Amniotic stem cell (primary cell): Measurements from ENCODE around the gene HACD3.
"Not testable (repeated sequence)": the region's sequence is repeated elsewhere in the genome, so short reads cannot be mapped to it uniquely, and the experiment has no call there.

Source experiments
- DNase-seq: peaks from one replicate; lab custom pipeline; 2025; lab: John Stamatoyannopoulos, UW

The HACD3 gene

GRCh38 chr15:65549288-65549687, 19.0 kb downstream of the HACD3 start:
- DNase-seq, result not testable (repeated sequence)

GRCh38 chr15:65550681-65551098, 20.4 kb downstream of the HACD3 start:
- no peak for DNase-seq

DNA sequence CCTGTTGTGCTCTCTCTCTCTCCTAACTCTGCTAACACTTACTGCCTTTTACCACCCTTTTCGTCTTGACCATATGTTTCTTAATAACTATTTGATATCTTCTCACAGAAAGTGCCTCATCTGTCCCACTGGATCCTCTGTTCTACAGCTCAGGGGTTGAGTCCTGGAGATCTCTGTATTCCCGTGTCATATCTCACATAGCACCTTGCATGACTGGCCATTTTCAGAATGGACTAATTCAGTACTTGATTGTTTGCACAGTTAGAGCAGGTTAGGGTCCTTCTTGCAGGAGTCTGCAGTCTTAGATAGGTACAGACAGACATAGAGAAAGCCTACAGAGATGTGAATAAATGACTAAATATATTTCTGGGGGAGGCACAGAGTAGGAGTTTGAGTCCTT, 20.9 kb downstream of the HACD3 start:
- no peak for DNase-seq

GRCh38 chr15:65552851-65553250, 22.6 kb downstream of the HACD3 start:
- not testable (repeated sequence) for DNase-seq

- DNase-seq, result no peak
Measured at GRCh38 chr15:65553691-65554090, 23.4 kb downstream of the HACD3 start.

DNA sequence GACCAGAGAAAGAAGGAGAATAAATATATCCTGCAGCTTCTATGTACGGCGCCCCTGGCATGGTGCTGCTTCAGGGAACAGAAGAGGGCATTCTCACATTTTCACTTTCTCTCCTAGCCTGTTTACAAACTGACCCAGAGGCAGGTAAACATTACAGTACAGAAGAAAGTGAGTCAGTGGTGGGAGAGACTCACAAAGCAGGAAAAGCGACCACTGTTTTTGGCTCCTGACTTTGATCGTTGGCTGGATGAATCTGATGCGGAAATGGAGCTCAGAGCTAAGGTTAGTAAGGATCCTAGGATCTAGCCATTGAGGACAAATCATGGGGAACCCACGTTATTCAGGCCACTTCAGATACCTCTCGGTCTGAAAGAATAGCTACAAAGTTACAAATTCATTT, 26.4 kb downstream of the HACD3 start:
- DNase-seq, result no peak

DNA sequence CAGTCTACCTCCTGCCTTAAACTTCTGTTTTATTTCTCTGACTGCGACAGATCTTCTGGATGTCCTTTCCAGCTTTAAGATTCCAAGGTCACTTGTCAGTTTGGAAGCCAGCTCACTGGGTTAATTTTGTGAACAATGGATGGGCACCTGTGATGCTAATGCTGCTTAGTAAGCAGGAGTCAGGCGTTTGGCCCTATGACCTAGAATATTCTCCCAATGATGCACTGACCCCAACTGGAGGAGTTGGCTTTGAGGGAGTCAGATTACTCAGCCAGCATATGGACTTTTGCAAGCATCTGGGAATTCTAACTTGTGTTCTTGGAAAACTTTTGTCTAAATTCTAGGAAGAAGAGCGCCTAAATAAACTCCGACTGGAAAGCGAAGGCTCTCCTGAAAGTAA, 28.1 kb downstream of the HACD3 start:
- no peak for DNase-seq

DNA sequence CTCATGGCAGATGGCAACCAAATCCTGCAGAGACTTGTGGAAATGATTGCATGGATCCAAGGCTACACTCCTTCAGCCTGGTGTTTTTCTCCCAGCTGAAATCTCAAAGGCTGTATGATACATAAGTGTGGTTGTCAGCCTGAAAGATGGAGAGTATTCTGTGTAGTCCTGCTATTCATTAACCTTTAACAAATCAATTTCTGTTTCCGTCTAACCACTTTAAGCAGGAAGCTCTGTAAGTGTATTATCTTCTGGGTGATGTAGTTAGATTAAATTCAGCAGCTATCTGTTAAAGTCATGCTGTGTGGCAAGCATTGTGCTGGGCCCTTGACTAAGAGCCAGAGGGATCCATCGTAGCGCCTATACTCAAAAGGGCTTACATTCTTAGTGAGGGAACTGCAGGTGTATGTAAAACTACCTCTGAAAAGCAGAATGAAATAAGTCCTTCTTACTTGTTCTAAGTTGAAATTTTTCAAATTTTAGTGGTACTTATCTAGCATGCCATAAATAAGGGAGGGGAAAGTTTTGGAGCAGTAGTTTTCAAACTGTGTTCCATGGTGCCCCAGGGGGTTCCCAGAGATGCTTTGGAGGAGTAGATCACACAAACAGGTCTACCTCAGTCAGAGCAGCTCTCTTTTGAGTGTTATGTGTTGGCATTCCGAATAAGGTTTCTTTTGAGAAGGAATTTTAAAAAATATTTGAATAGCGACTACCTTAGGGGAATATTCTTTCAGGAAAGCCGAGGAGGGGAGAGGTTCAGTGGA, 28.9 kb downstream of the HACD3 start:
- DNase-seq, result no peak

DNA sequence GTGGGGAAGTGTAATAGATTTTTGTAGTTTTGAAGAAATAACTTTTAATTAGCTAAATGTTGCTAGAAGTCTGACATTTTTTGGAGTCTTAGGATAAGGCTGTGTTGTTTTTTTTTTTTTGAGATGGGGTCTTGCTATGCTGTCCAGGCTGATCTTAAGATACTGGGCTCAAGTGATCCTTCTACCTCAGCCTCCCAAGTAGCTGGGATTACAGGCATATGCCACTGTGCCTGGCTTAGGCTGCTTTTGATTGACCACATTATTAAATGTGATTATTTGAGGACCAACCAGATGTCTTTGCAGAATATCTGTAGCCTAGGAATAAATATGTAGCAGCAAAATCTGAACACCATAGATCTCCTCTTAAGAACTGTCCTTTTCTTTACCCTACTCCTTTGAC, 29.7 kb downstream of the HACD3 start:
- no peak for DNase-seq

DNA sequence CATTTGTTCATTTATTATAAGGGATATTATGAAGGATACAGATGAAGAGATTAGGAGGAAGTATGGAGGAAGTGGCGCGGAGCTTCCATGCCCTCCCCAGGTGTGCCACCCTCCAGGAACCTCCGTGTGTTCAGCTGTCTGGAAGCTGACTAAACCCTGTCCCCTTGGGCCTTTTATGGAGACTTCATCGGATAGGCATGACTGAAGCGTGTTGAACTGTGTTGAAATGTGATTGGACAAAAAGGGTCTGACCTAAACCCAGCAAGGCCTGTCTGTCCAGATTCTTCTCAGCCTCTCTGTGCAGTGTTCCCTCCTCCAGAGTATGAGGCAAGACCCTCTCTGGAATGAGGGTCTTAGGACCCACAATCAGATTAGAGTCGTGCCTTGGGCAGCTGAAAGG, 31.7 kb downstream of the HACD3 start:
- DNase-seq, result no peak

DNA sequence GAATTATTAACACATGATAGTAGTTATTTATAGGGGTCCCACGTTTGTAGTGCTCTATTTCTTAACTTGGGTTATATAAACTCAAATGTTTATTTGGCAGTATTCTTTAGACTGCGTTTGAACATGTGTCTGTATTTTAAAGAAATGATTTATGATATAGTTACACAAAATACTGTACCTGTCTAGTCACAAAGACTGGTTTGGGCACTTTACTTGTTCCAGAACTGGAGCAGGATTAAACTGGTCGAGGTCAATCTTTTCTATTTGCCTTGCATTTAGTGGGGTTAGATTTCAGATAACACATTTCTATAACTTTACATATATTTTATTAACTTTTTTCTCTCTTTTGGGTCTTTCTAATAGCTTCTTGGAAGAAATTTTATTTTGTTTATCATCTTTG, 39.5 kb downstream of the HACD3 start:
- DNase-seq, result no peak

DNA sequence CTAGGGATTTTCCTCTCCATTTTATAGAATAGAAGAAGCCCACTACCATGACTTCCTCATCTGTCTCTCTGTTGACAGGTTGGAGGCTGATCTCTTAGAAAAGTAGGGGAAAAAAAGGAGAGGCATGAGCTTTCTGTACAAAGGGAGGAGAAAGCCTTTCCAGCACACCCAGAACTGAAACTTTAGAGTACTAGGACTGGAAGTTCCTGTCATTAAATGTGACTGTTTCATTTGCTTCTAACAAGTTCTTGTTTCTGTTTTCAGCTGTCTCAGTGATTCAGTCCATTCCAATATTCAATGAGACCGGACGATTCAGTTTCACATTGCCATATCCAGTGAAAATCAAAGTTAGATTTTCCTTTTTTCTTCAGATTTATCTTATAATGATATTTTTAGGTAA, 41.7 kb downstream of the HACD3 start:
- no peak for DNase-seq

DNA sequence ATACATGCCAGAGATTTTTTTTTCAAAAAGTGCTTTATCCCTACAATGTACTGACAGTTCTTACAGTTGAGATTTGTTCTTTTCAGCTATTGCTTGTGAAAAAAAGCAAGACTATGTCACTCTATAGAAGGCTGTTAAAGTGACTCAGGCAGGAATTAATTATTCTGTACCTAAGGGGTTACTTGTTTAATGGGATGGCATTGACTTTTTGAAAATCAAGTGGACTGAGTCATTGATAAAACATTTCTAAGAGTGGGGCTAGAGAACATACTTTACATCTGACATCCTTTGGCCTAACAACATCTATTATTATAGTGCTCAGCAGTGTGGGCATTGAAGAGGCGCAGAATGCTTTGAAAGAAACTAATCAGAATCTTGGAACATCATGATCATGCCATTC, 46.4 kb downstream of the HACD3 start:
- DNase-seq, result peak; percentile 12

DNA sequence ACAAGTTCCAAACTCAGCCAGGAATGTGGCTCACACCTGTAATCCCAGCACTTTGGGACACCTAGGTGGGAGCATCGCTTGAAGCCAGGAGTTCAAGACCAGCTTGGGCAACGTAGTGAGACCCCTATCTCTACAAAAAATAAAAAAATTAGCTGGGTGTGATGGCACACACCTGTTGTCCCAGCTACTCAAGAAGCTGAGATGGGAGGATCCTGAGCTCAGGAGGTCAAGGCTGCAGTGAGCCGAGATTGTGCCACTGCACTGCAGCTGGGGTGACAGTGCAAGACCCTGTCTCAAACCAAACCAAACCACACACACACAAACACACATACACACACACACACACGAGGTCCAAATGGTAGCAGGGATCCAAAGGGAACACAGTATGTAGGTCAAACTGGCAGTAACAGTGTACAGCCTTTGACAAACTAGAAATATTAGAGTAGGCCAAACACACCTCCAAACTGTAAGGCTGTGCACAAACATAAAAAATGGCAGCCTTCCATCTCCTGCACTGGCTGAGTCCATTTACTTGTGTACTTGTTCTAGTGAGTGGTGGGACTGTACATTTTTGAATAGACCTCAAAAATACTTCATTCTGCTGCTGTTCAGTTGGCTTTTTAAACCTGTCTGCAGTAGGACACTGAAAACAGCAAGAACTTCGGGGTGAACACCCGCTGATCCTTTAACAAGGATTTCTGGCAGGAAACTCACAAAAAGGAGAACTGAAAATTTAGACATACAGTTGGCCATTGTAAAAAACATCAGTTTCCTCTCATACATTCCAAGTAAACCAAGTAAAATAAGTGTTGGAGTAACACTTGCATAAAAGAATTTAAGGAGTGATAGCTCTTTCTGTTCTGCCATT, 47.1 kb downstream of the HACD3 start:
- DNase-seq, result no peak

DNA sequence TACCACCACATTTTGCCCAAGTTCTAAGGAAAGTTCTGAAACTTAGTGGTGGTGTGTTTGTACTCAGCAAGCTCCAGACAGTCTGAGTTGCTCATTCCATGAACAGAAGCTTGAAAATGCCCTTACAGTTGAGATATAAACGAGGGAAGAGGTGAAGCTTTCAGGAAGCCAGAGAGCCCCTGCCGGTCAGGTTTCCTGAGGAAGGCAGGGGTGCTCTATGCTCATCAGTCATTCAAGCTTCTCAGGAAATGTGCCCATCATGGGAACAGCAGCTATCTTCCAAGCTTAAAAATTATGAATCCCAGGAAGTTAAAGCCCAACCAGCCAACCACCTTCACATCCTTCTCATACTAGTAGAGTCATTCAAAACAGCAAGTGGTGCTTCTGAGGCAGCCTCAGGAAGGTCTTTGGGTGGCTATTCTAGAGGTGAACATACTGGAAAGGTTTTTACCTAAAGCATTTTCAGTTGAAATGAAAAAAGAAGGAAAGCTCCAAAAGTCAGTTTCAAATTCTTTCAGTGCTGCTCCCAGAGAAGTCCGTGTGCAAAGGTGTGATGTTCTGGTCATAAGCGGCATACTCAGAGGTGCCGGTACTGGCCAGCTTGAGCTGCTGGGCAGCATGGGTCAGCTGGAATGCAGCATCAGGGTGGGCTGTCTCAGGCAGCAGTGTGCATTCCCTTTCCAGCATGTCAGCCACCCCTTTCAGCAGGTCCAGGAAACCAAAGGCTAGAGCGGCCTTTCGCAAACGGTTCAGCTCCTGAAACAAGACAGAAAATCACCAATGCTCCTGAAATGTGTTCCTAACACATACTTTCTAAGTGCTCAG, 48.9 kb downstream of the HACD3 start:
- DNase-seq, result no peak

- no peak for DNase-seq
Measured at GRCh38 chr15:65579762-65580161, 49.5 kb downstream of the HACD3 start.

DNA sequence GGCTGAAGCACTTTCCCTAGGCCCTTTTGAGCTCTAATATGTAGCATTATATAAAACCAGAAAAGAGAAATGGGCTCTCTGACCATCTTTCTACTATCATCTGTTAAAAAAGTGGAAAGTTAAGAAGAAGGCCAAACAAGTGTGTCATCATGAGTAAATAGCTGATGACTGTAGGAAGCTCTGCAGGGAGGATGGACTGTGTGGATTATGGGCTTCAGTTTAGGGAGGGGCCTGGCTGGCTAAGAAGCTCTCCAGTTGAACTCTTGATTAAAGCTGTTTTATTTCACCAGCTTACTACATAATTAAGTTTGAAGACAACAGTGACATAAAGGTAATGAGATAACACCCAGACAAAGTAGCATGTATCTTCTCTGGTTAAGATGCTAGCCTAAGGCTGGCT, 50.0 kb downstream of the HACD3 start:
- peak; percentile 40 for DNase-seq

DNA sequence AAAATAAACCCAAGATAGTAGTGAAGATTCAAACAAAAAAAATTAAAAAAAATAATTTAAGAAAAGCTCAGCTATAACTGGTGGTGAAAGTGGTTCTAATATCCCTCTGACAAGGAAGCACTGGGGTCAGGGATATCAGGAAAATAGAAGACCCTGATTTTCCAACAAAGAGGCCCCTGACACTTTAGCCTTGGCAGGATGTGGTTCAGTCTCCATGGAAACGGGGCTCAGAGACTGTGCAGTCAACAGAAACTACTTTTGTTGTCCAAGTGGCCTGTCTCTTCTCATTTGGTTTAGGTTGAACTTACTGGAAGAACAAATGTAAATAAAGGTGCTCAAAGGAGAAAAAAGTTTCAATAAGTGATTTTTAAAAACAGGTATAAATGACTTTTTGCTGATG, 53.4 kb downstream of the HACD3 start:
- DNase-seq, result no peak

GRCh38 chr15:65584241-65584640, 54.0 kb downstream of the HACD3 start:
- DNase-seq, result no peak

GRCh38 chr15:65587094-65587493, 56.8 kb downstream of the HACD3 start:
- DNase-seq, result no peak

DNA sequence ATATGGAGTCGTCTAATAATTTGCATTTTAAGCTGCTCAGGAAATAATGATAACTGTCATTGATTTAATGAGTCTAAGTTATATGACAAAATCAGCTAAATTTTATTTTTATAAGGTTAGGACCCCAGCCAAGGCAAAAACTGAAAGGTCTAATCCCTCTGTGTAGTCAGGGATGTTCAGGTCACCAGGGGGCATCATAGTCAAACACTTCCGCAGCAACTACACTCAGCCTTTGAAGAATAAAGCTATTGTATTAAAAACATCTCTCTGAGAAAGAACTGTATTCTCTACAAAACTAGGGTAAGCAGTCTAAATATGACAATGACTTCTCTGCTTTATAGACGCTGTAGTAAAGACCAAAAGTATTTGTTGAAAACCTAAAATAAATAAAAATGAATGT, 65.7 kb downstream of the HACD3 start:
- DNase-seq, result no peak

DNA sequence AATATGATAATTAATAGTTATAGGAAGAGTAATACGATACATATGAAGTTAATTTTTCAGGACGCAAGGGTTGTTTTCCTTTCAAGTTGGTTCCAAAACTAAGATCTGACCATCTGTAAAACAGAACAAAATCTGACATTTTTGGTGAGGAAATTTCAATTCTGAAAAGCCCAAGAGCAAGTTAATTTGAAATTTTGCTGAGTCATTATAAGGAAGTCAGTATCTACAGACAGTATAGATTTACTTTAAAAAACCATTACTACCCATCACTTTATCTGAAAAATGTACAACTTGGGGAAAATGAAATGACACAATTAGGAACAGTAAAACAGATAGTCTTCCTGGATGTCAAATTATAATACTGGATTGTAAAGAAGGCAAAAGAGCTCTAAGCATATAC, 68.2 kb downstream of the HACD3 start:
- DNase-seq, result no peak

DNA sequence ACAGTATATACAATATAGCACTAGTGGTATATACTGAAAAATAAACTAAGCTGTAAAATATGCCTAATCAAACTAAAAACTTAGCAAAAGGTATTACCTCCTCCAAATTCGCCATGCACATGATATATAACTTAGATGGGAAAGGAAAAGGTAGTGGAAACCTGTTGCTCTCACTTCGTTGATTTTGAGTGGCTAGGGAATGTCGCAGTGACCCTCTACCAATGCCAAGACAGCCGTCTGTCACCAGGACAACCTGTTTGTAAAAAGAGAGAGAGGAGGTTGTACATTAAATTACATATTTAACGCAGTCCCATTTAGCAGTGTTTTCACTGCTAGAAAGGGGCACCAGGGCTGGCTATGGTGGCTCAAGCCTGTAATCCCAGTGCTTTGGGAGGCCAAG, 69.4 kb downstream of the HACD3 start:
- no peak for DNase-seq
